ENCODE results near the gene MGLL.
A peak's percentile ranks its signal among the peaks of the same experiment; 100 is the strongest.
"Not testable (repeated sequence)": the region's sequence is repeated elsewhere in the genome, so short reads cannot be mapped to it uniquely, and the experiment has no call there.

The MGLL gene

DNA sequence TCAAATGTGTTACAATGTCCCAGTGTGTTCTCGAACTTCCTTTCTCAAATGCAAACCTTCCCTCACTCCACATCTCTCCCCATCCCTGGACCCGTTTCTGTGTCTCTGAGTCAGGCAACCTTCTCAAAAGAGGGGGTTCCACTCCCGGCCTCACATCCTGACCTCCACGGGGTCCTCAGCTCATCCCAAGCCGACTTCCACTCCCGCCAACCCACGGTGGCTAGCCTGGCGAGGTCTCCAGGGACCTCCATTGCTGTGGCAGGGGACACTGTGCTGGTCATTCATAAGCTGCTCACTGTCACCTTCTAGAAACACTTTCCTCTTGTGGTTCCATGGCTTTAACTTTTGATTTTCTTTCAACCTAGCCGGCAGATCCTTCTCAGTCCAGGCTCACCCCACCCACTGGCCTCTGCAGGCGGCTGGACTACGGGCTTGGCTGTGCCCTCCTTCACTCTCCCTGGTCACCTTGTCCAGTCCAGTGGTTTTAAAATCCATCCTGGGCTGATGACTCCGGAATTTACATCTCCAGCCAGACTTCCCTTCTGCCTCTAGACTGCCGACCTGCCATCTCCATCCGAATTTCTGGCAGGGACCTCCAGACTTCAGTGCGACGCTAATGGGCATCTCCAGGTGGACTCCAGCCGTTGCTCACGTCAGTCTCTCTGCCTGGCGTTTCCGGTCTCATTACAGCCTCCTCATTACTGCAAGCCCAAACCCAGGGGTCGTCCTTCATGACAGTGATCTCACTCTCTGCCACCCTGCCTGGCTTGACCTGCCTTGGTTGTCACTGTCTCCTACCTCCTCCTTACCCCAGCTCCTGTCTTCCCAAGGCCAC lies 129.6 kb downstream of the MGLL start:
- Mint-ChIP-seq H3K9me3 (no peaks in the 10 kb centered on the region), H3K4me3 (no peak overlapping the region), H3K36me3 (no peaks in the 10 kb centered on the region), H3K27ac (no peak overlapping the region), H3K4me1 (peaks cover 3% of the 10 kb centered on the region), H3K27me3 (no peaks in the 10 kb centered on the region)

DNA sequence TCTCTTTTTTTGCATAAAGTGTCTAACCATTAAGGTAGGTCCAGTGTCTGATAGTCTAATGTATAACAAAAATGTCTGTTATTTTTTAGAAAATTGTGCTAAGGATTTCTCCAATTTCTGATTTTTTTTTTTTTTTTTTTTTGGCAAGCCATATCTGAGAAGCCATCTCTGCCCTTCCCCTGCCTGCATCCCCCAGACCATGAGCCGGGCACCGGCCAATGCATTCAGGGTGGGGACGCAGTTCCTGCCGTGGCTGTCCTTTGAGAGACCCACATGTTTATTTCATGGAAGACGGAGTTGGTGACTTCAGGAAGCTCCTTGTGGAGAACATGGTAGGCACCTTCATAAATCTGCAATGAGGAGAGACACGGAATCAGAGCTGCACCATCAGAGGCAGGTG lies 130.3 kb downstream of the MGLL start:
- Mint-ChIP-seq H3K4me1 (no peaks in the 10 kb centered on the region), H3K9me3 (no peaks in the 10 kb centered on the region), H3K36me3 (no peaks in the 10 kb centered on the region), H3K4me3 (no peak overlapping the region), H3K27me3 (no peaks in the 10 kb centered on the region), H3K27ac (no peak overlapping the region)

DNA sequence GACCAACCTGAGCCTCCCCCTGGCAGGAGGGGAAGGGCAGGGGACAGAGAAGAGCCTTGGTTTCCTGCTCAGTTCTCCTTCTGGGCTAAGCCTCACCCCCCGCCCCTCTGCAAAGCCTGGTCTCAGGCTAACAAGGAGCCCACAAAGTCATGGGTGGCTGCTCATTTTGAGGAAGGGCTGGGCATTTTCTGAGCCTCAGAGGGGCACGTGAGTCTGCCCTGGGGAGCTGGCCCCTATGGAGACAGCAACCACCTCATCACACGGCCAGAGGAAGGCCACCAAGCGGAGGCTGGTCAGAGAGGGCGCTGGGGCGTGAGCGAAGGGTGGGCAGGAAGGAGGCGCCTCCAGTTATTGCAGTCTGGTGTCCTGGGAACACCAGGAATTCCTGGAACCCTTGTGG lies 130.8 kb downstream of the MGLL start:
- Mint-ChIP-seq H3K27ac (no peak overlapping the region), H3K4me3 (no peak overlapping the region), H3K9me3 (no peaks in the 10 kb centered on the region), H3K4me1 (no peaks in the 10 kb centered on the region), H3K27me3 (no peaks in the 10 kb centered on the region), H3K36me3 (no peaks in the 10 kb centered on the region)

DNA sequence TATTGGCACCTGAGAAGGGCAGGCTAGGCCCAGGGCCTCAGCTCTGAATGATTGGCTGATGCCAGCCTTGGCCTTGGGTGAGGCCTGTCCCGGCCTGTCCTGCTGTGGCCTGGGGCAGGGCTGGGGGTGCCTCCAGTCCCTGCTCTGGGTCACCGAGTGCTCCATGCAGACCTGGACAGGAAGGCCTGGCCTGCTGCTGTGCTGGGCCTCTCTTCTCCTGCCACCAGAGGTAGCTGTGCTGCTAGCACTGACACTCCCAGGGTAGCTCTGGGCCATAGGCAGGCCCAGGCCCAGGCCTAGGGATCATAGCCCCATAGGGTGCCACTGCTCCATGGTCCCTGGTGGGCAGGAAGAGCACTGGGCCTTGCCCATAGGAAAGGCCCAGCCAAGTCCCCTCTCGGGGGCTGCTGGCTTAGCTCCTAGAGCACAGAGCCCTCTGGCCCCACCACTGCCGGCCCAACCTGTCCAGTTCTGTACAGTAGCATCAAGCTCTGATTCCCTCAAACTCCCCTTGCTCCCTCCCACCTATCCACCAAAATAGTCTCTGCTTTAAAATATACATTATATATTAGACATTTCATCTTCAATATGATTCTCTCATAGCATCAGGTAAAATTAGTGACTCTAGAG lies 131.4 kb downstream of the MGLL start:
- Mint-ChIP-seq H3K36me3 (no peaks in the 10 kb centered on the region), H3K27ac (no peak overlapping the region), H3K4me1 (no peaks in the 10 kb centered on the region), H3K4me3 (no peak overlapping the region), H3K9me3 (no peaks in the 10 kb centered on the region), H3K27me3 (no peaks in the 10 kb centered on the region)

DNA sequence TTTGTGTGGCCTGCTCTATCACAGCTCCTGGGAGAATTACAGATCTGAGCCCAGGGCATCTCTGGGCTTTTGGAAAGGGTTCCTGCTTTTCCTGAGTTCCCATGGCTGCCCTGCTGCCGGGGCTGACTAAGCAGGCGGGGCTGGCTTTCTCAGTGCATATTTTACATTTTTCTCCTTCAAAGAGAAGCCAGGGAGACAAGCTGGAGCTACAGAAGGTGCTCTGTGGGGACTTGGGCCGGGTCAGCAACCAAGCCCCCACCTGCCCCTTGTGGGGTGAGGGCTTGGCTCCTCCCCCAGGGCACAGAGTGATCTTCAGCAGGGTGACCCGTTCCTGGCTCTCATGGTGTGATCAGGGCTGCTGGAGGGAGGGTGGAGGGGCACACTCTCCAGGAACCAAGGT lies 132.2 kb downstream of the MGLL start:
- no peaks in the 10 kb centered on the region for H3K36me3 Mint-ChIP-seq
- no peak overlapping the region for H3K27ac Mint-ChIP-seq
- no peaks in the 10 kb centered on the region for H3K4me1 Mint-ChIP-seq
- no peak overlapping the region for H3K4me3 Mint-ChIP-seq
- no peaks in the 10 kb centered on the region for H3K9me3 Mint-ChIP-seq
- no peaks in the 10 kb centered on the region for H3K27me3 Mint-ChIP-seq

DNA sequence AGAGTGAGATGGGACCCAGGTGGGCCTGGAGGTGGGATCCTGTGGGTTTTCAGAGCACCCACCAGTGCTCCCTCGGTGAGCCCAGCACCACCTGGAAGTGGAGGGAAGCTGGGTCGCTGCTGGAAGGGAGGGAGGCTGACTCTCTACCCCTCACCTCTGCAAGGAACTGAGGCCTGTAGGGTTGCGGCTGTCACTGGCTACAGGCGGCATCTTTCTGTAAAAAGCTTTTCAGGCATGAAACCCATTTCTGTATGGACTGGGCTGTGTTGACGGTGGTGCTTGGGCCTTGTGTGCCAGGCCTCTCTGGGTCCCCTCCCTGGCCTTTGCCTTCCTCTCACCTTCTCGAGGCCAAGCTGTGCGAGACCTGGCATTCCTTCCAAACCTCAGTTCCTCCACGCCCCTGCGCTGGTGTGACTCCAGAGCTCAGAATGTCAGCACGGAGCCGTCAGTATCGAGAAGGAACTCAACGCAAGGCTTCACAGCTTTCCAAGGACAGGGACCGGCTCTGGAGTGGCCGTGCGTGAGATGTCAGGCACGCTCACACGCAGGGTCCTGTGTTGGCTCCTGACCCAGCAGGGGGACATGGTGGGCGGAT lies 133.0 kb downstream of the MGLL start:
- H3K36me3 Mint-ChIP-seq = no peaks in the 10 kb centered on the region
- H3K27me3 Mint-ChIP-seq = no peaks in the 10 kb centered on the region

DNA sequence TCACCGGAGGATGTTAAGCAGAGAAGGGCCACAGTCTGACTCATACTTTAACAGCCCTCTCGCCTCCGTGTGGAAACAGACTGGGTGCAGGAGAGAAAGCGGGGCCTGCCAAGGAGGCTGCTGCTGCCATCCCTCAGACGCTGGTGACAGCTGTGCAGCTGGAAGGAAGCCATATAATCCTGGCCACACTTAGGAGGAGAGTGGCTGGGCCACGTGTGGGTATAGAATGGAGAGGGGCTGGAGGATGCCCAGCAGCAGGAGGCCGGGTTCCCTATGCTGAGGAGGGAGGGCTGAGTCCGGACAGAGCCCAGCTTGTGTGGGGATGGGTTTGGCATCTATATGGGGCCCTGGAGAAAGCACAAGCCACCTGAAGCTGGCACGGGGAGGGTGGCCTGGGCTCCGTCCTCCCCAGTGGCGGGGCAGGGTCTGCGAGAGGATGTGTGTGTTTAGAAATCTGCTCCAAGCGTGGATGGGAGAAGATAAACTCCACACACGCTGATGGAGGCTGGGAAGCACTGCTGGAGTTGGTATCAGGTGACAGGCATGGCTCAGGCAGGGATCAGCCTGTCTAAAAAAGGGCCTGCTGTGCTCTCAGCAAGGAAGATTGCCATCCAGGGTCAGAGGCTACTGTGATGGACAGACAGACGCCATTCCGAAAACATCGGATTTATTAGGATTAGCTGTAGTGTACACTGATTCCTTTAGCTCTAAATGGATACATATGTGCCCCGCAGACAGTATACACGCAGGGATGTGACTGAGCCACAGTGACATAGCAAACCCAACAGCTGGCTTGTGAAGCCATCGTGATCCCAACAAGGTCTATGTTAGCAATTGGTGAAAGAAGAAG lies 133.7 kb downstream of the MGLL start:
- Mint-ChIP-seq H3K36me3 (no peaks in the 10 kb centered on the region), H3K27ac (no peak overlapping the region), H3K4me3 (no peak overlapping the region), H3K9me3 (no peaks in the 10 kb centered on the region), H3K4me1 (peaks cover 10% of the 10 kb centered on the region), H3K27me3 (no peaks in the 10 kb centered on the region)

More for the DNA sequence above, 133.0 kb downstream of the MGLL start:
- Mint-ChIP-seq H3K4me3 (no peak overlapping the region), H3K4me1 (peaks cover 3% of the 10 kb centered on the region), H3K9me3 (no peaks in the 10 kb centered on the region), H3K27ac (no peak overlapping the region)

DNA sequence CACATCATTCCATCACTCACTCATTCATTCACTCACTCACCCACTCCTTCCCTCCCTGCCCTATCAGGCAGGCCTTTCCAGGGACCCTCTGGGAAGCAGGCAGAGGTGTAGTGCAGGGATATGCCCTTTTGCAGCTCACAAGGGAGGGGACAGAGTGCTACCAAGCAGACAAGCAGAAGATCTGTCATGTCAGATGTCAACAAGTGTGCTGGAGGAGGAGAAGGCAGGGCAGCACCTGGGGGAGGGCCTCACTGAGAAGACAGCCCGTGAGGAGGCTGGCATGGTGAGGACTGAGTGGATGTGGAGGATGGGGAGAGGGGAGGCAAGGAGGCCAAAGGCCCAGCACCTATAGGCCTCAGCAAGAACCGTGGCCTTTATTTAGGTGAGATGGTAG lies 134.3 kb downstream of the MGLL start:
- Mint-ChIP-seq H3K36me3 (no peaks in the 10 kb centered on the region), H3K27me3 (no peaks in the 10 kb centered on the region), H3K27ac (no peak overlapping the region), H3K9me3 (no peaks in the 10 kb centered on the region), H3K4me1 (peaks cover 13% of the 10 kb centered on the region), H3K4me3 (no peak overlapping the region)

DNA sequence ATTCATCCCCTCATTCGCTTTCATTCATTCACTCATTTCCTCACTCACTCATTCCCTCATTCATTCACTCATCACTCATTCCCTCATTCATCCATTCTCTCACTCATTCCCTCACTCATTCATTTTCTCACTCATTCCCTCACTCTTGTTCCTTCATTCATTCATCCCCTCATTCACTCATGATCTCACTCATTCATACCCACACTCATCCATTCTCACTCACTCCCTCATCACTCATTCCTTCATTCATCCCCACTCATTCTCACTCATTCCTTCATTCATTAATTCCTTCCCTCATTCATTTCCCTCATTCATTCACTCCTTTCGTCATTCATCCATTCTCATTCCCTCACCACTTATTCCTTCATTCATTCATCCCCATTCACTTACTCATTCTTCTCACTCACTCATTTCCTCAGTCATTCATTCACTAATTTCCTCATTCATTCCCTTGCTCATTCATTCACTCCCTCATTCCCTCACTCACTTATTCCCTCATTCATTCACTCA lies 135.0 kb downstream of the MGLL start:
- Mint-ChIP-seq H3K4me3 (no peak overlapping the region), H3K9me3 (no peaks in the 10 kb centered on the region), H3K36me3 (no peaks in the 10 kb centered on the region), H3K4me1 (peaks cover 16% of the 10 kb centered on the region), H3K27me3 (no peaks in the 10 kb centered on the region), H3K27ac (no peak overlapping the region)

DNA sequence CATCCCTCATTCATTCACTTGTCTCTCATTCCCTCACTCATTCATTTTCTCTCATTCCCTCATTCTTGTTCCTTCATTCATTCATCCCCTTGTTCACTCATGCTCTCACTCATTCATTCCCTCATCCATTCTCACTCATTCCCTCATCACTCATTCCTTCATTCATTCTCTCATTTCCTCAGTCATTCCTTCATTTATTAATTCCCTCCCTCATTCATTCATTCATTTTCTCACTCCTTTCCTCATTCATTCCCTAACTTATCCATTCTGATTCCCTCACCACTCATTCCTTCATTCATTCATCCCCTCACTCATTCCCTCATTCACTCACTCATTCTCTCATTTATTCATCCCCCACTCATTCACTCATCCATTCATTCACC lies 135.8 kb downstream of the MGLL start:
- Mint-ChIP-seq H3K36me3 (no peaks in the 10 kb centered on the region), H3K4me1 (peaks cover 17% of the 10 kb centered on the region), H3K27ac (no peak overlapping the region), H3K9me3 (no peaks in the 10 kb centered on the region), H3K4me3 (no peak overlapping the region), H3K27me3 (no peaks in the 10 kb centered on the region)

DNA sequence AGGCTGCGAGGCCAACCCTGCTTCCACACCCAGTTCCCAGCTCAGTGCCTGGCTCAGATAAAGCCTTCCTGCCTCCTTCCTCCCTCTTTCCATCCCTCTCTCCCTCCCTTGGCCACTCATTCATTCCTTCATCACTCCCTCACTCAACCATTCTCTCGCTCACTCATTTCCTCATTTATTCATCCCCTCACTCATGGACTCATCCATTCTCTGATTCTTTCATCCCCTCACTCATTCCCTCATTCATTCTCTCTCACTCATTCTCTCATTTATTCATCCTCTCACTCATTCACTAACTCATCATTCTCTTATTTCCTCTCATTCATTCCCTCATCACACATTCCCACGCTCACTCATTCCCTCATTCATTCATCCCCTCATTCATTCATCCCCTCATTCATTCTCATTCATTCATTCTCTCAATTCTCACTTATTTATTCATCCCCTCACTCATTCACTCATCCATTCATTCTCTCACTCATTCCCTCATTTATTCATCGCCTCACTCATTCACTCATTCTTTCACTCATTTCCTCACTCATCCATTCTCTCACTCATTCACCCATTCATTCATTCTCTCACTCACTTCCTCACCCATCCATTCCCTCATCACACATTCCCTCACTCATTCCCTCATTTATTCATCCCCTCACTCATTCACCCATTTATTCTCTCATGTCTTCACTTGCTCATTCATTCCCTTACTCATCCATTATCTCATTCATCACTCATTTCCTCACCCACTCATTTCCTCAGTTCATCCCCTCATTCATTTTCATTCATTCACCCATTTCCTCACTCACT lies 136.4 kb downstream of the MGLL start:
- Mint-ChIP-seq H3K4me1 (peaks cover 17% of the 10 kb centered on the region), H3K27ac (no peak overlapping the region), H3K4me3 (no peak overlapping the region), H3K36me3 (no peaks in the 10 kb centered on the region), H3K27me3 (no peaks in the 10 kb centered on the region), H3K9me3 (no peaks in the 10 kb centered on the region)

DNA sequence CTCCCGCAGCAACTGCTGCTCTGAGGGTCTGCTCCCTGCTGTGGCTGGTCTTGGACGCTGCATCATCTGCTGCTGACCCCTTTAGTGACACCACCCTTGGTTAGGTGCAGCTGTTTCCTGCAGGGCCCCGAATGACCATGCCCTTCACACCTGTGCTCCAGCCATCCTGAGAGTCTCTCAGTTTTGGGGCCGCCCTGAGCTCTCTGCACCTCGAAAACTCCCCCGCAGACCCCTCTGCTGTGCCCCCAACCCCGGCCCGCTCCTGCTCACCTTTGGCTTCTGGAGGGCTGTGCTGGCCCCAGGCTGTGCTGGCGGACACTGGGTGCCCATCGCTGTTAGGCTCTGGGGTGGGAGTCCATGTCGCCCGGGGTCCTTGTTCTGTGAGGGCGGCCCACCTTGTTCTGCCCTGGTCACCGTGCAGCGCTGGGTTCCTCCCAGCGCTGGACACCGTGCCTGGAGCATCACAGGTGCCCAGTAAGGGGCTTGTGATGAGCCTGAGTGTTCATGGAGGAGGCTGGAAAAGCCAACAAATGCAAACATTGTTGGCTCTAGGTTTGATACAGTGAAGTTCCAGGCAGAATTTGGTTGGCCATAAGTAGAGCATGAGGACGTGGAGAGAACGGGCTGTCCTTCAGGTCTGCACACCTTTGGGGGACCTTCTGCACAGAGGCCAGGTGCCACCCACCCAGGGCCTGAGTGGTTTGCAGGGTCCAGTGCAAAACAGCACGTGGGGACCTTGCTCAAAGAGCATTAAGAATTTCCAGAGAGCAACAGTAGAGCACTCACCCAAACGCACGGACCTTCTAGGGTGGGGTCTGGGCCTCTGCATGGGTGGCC lies 137.2 kb downstream of the MGLL start:
- H3K4me3 Mint-ChIP-seq = no peak overlapping the region
- no peaks in the 10 kb centered on the region for H3K27me3 Mint-ChIP-seq
- no peaks in the 10 kb centered on the region for H3K9me3 Mint-ChIP-seq
- H3K36me3 Mint-ChIP-seq = no peaks in the 10 kb centered on the region
- no peak overlapping the region for H3K27ac Mint-ChIP-seq
- peaks cover 17% of the 10 kb centered on the region for H3K4me1 Mint-ChIP-seq

DNA sequence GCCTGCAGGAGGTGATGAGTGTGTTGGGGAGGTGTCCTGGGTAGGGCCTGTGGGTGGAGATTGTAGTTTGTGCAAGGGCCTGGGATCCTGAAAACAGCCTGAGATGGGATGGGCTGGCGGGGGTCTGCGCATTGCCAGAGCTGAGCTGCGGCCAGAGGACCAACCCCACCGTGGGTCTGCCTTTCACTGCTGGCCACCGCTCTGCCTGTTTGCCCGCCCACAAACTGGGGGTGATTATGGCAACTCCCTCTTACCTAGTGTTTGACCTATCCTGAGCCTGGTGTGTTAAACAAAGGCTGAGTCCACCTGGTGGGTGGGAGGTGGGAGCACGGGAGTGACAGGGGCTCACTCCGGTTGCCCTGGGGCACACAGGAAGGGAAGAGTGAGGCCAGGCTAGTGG lies 139.8 kb downstream of the MGLL start:
- peak overlapping the region; percentile 72 for H3K27ac Mint-ChIP-seq
- no peaks in the 10 kb centered on the region for H3K9me3 Mint-ChIP-seq
- no peak overlapping the region for H3K4me3 Mint-ChIP-seq
- H3K27me3 Mint-ChIP-seq = no peaks in the 10 kb centered on the region
- no peaks in the 10 kb centered on the region for H3K36me3 Mint-ChIP-seq
- peaks cover 17% of the 10 kb centered on the region for H3K4me1 Mint-ChIP-seq

DNA sequence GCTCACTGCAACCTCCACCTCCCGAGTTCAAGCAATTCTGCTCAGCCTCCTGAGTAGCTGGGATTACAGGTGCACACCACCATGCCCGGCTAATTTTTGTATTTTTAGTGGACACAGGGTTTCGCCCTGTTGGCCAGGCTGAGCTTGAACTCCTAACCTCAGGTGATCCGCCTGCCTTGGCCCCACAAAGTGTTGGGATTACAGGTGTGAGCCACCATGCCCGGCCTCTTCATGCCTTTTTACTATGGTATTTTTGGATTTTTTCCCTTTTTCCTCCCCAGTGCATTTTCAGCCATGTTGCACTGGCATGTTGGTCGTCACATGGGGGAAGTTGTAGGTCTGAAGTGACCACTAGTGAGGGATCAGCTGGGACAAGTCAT lies 140.2 kb downstream of the MGLL start:
- H3K4me3 Mint-ChIP-seq, H3K27me3 Mint-ChIP-seq, H3K36me3 Mint-ChIP-seq, H3K9me3 Mint-ChIP-seq: not testable (repeated sequence)
- Mint-ChIP-seq H3K4me1 (peaks cover 17% of the 10 kb centered on the region), H3K27ac (peak overlapping the region; percentile 72)

Measured in activated naive CD4-positive, alpha-beta T cell treated with anti-CD3 and anti-CD28 coated beads, Interleukin-2, amount 50 U/mL, for 24 hours (primary cell).